GM06990 (cell line): ENCODE data around the gene GTPBP3.
A peak's percentile ranks its signal among the peaks of the same experiment; 100 is the strongest.

Experiments used
- DNase-seq: peaks from one replicate; pipeline ENCODE4 v3.0.0-alpha.2; 2011; ENCODE audit not compliant: insufficient read length; ENCODE audit errors: extremely low read depth
- H3K27me3 ChIP-seq: replicated peaks from 2 replicates; pipeline ENCODE4 v1.6.0; 2011; ENCODE audit warnings: low read length; ENCODE audit not compliant: control insufficient read depth, insufficient read depth
- H3K36me3 ChIP-seq: 2 replicates; pipeline ENCODE4 v1.5.1; 2011; ENCODE audit warnings: low read length; ENCODE audit not compliant: control insufficient read depth, insufficient read depth
- H3K4me3 ChIP-seq: replicated peaks from 2 replicates; pipeline ENCODE4 v1.5.1; 2011; ENCODE audit warnings: low read depth, mild to moderate bottlenecking, control low read depth, low read length
- CTCF ChIP-seq: IDR thresholded peaks from 2 replicates; pipeline ENCODE4 v1.5.1; 2011; ENCODE audit warnings: low read length, control low read depth, mild to moderate bottlenecking, inconsistent platforms; ENCODE audit not compliant: insufficient read depth, poor library complexity, severe bottlenecking

The GTPBP3 gene

GRCh38 chr19:17296273-17296672, 41.1 kb upstream of the GTPBP3 start:
- H3K36me3 ChIP-seq: no peaks in the 10 kb centered on the region
- no peak for TF ChIP-seq CTCF
- DNase-seq: no peak
- no peak overlapping the region for H3K4me3 ChIP-seq
- no peaks in the 10 kb centered on the region for H3K27me3 ChIP-seq

- H3K27me3 ChIP-seq: no peaks in the 10 kb centered on the region
- H3K36me3 ChIP-seq: peaks cover 2% of the 10 kb centered on the region; the same call in 1 of the 2 replicates
- no peak overlapping the region for H3K4me3 ChIP-seq
- no peak for TF ChIP-seq CTCF
- DNase-seq: no peak
These were observed 40.4 kb upstream of the GTPBP3 start for GRCh38 chr19:17296976-17297375.

GRCh38 chr19:17300992-17301619, 36.2 kb upstream of the GTPBP3 start:
- no peak overlapping the region for H3K4me3 ChIP-seq
- no peak for DNase-seq
- no peak for TF ChIP-seq CTCF
- H3K36me3 ChIP-seq: peaks cover 2% of the 10 kb centered on the region; the same call in 1 of the 2 replicates
- H3K27me3 ChIP-seq: no peaks in the 10 kb centered on the region

GRCh38 chr19:17302391-17303166, 34.8 kb upstream of the GTPBP3 start:
- Histone ChIP-seq H3K36me3 (peaks cover 2% of the 10 kb centered on the region; the same call in 1 of the 2 replicates), H3K27me3 (no peaks in the 10 kb centered on the region), H3K4me3 (peak overlapping the region; percentile 80)
- DNase-seq: no peak
- TF ChIP-seq CTCF: no peak

- Histone ChIP-seq H3K27me3 (no peaks in the 10 kb centered on the region), H3K4me3 (peak within 1 kb of the TSS; percentile 80), H3K36me3 (peaks cover 2% of the 10 kb centered on the region; the same call in 1 of the 2 replicates)
- peak; percentile 22 for TF ChIP-seq CTCF
- peak; percentile 95 for DNase-seq
These were observed 34.0 kb upstream of the GTPBP3 start, which contains the start of gene ABHD8 for GRCh38 chr19:17303167-17303939. Gene ABHD8, minus strand, starts transcription at chr19:17303425. Its CDS starts 1,809 bp downstream, at chr19:17301616.
